ENCODE results near the gene UGT1A5. TPM values are rescaled to one million over a fixed set of nuclear protein-coding genes. Genes with fewer than 3 reads are reported as not detected.

The UGT1A5 gene
- total and polyA plus RNA-seq, 2 of the 13 experiments (the other 11 are each of a cell fraction or from before 2014, with no cell fraction given): not detected

DNA sequence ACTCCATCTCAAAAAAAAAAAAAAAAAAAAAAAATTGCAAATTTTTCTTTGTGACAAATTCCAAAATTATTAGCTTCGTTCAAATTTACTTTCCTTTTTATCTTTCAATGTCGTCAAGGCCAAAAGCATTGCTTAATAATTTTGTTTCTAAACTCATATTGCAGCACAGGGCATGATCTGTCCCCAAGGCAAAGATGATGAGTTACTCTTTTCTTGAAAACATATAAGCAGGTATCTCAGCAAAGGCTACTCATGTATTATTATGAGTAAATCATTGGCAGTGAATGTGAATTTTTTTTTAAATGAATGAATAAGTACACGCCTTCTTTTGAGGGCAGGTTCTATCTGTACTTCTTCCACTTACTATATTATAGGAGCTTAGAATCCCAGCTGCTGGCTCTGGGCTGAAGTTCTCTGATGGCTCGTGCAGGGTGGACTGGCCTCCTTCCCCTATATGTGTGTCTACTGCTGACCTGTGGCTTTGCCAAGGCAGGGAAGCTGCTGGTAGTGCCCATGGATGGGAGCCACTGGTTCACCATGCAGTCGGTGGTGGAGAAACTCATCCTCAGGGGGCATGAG, 31.1 kb upstream of the UGT1A5 start, which contains the start of gene UGT1A7:
Gene UGT1A7, plus strand, starts transcription at position 381 of the 579 bp plus-strand sequence. Its CDS starts 37 bp downstream, at position 418.
- CTCF ChIA-PET (ENCODE audit: low intra/inter-chr PET ratio, low total read pairs): no interaction called here
- no peak for DNase-seq (ENCODE audit: low spot score)
- 36% methylated on average over 5 of the region's 5 CpGs for WGBS (ENCODE audit: low lambda C conversion rate)
- POLR2A ChIA-PET: no interaction called here
- Histone ChIP-seq H3K27ac (ENCODE audit: extremely low read length, insufficient read depth, low read length) (no peak within 1 kb of the TSS), H2AFZ (ENCODE audit: low read length) (no peak within 1 kb of the TSS), H3K4me2 (ENCODE audit: low read depth, low read length) (no peak within 1 kb of the TSS), H3K9ac (ENCODE audit: insufficient read depth, low read depth, low read length) (no peak within 1 kb of the TSS), H3K4me1 (ENCODE audit: insufficient read depth, low read length) (no peaks in the 10 kb centered on the region), H3K79me2 (ENCODE audit: insufficient read depth, low read length) (no peaks in the 10 kb centered on the region), H3K27me3 (ENCODE audit: control insufficient read depth in 1 of 2, insufficient read depth in 2 of 2, low read length in 2 of 2) (no peaks in the 10 kb centered on the region), H3K4me3 (replicated peaks in 1 of 3; ENCODE audit: insufficient read depth in 1 of 3, low read depth in 2 of 3, low read length in 3 of 3) (no peak within 1 kb of the TSS), H3K36me3 (replicated peaks in 1 of 2; ENCODE audit: control insufficient read depth in 1 of 2, insufficient read depth in 2 of 2, low read length in 2 of 2) (no peaks in the 10 kb centered on the region), H3K9me3 (ENCODE audit: low read length) (no peaks in the 10 kb centered on the region), H4K20me1 (ENCODE audit: insufficient read depth, low read length) (no peaks in the 10 kb centered on the region)
- no peak for FAIRE-seq
- BruUV-seq (replicated peaks): no TSS peak
- in situ Hi-C loops (cut with HindIII; ENCODE audit: extremely low pct_ligation_motif_present, low pct_unique_long_range_greater_than_20kb): no loop called here
- no peak for ATAC-seq
- intact Hi-C loops (cut with micrococcal nuclease; ENCODE audit: unreplicated experiment): no loop called here
- TF ChIP-seq FOSL1 (CRISPR knock-in tag; IDR thresholded peaks at IDR 0.05; ENCODE audit: borderline replicate concordance) (no peak), THRA (CRISPR knock-in tag; IDR thresholded peaks at IDR 0.05; ENCODE audit: borderline replicate concordance) (no peak), HMGA1 (CRISPR knock-in tag; conservative IDR thresholded peaks at IDR 0.05) (no peak), RAD51 (IDR thresholded peaks at IDR 0.05; ENCODE audit: borderline replicate concordance) (no peak), TFE3 (CRISPR knock-in tag; IDR thresholded peaks at IDR 0.05) (no peak), SIN3A (IDR thresholded peaks at IDR 0.05; ENCODE audit: borderline replicate concordance, low read depth, low read length) (no peak)

All from HepG2 (cell line).